Measurements from ENCODE around the gene NSF.

NSF gene

DNA sequence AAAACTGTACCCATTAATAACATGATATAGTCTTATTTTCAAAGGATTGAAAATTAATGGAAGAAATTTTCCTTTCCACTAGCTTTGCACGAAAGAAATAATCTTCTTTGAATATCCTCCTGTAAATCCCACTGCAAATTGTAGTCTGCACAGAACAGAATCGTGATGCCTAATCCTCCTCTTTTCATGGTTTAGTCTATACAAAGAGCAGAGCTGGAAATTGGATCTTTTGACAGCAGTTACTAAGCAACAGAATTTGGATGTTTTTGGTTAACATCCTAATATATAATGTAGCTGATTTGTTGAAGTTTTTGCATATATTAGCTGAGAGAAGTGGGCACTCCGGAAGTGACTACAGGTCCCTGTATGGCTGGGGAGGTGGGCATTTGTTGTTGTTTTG, 129.4 kb downstream of the NSF start:
- no peak for DNase-seq (ENCODE audit: low read depth)

DNA sequence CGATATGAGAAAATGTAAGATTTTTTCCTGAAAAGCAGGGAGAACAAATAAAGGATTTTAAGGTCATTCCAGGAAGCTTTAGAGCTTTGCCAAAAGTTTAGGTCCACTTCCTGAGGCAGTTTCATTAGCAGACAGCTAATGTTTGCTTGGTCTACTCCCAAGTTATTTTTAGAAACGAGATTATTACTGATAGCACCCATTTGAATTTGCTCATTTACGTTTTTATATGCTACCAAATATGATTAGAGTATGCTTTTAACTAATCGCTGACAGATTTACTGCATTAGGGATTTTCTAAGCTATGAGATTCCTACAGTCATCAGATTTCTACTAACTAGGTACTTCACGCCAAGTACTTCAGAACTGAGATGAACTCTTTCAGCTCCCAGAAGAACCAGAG, 129.9 kb downstream of the NSF start:
- DNase-seq (ENCODE audit: low read depth): no peak

DNA sequence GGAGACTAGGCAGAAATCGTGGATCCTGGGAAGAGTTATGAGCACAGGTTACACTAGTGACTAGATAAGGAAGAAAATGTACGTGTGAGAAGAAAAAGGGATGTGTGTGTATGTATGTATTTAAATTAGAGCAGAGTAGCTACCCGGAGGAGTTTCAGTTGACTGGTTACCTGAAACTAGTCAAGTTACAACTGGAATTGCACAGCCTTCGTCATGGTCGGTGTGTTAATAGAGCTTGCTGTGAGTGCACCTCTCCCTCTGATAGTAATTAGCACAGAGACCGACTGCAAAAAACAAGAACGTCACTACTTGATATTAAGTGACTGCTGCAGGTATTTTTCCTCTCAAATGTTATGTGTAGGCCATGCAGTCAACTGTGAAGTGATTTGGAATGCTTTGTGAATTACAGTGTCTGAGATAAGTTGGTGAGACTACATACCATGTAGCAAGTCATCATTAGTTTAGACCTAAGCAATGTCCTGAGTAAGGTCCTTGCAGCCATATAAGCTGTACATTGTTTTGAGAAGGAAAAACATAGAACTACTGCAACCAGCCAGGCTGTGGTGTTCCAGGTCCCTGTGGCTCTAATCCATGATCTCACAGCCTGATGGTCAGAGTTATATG, 132.3 kb downstream of the NSF start:
- no peak for DNase-seq (ENCODE audit: low read depth)

DNA sequence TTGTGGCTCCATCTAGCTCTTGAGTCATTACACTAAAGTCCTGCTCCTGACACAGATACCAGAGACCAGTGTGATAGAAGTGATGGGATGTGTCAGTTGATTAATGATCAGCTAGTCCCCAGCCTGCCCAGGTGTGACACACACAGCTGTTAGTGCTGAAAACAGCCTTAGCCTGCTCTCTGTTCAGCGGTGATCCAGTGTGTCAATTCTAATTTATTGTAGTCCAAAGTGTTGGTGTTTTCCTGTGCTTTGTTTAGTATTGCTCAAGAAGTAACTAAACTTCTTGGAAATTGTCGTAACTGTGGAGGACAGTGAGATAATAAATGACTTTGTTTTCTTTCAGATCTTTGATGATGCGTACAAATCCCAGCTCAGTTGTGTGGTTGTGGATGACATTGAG, 135.7 kb downstream of the NSF start:
- DNase-seq (ENCODE audit: low read depth): no peak

DNA sequence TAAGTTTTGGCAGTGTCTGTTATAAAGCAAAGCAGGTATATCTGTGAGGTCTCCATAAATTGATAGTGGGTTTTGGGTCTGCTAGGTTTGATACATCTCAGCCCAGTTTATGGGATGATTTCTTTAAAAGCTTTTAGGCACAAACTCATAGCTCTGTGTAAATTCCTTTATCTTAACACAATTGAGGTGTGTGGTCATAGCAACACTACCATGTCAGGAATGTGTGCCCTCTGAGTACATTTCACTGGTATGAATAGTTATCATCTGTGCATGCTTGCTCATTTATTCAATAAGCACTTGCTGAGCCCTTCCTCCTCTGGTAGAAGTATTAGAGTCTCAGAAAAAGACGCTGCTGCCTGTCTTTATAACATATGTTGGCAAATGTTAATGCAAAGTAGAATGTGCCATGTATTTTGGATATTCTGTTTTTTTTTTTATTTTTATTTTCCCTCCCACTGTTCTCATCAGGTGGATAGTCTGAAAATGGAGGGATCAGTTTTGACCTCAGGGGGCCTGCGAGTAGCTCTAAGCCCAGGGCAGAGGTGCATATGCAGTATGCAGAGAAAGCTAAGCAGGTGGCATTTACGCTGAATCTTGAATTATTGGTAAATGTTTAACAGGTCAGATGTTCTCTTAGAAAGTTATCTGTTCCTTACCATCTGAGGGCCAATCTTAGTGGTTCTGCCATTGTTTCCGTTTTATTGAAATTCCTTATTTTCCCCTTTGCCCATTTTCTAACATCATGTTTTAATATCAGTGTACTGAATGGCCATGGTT, 137.3 kb downstream of the NSF start:
- peak; percentile 32 for DNase-seq (ENCODE audit: low read depth)

DNA sequence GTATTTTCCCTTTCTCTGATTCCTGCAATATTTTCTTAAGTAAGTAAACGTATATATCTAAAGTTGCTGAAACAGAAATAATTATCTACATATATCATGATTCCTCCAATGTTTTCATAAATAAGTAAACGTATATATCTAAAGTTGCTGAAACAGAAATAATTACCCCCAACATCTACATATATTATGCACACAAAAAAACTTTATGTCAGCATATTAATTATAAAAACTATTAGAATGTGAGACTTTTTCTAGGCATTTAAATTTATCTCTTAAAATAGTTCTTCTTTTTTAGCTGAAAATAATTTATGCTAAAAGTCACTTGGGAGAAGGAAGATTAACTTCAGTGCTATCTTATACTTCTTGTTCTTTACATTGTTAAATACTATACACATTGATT, 139.6 kb downstream of the NSF start:
- DNase-seq (ENCODE audit: low read depth): no peak

DNA sequence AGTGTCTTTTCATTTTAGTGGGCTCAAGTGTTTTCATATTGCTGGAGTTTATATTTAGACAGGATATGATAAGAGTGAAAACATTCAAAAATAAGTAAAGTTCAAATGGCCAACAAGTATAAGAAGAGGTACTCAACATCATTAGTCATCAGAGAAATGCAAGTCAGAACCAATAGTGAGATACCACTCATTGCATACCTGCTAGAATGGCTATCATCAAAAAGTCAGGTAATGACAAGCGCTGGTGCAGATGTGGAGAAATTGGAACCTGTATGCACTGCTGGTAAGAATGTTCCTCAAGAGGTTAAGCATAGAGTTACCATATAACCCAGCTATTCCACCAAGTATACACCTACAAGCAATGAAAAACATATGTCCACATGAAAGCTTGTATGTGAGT, 140.2 kb downstream of the NSF start:
- DNase-seq (ENCODE audit: low read depth): no peak

DNA sequence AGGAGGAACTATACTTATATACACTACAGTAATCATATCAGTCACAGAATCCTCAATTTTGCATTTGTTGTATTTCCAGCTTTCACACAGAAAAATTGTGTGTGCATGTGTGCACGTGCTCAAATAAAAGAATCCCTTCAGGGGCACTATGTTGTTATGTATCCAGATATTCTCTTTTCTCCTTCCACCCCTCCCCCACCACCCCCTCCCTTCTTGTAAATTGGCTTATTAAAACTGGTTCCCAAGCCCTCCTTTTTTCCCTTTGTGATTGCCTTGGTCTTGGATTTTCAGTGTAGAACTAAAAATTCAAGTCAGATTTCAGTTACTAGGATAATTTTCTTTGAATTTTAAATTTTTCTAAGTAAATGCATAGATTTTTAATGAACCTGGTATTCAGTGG, 141.7 kb downstream of the NSF start:
- DNase-seq (ENCODE audit: low read depth): no peak

DNA sequence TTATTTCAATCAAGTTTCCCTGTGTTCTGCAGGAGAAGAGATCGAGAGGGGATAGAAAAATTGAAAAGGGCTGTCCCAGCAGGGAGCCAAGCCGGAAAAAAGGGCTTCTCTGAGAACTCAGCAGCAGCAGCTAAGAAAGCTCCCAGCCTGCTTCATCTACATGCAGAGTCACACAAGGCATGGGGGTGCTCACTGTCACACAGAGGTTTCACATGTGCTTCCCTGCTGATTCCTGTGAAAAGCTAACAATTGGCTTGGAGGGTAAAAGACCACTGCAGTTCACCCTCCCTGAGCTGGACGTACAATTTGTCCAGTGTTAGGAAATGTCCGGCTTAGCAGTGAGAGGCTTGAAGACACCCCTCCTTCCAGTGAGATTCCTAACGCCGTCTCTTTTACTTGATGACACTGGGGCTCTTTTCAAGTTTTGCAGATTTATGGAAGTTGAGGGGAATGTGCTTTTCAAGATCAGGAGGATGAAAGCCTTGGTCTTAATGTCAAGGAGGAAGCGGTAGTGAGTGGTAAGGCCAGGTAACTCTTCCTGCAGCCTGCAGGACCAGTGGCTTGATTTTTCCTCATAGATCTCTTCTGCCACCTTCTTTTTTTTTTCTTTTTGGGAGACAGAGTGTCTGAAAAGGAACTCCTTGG, 142.4 kb downstream of the NSF start:
- DNase-seq (ENCODE audit: low read depth): no peak

DNA sequence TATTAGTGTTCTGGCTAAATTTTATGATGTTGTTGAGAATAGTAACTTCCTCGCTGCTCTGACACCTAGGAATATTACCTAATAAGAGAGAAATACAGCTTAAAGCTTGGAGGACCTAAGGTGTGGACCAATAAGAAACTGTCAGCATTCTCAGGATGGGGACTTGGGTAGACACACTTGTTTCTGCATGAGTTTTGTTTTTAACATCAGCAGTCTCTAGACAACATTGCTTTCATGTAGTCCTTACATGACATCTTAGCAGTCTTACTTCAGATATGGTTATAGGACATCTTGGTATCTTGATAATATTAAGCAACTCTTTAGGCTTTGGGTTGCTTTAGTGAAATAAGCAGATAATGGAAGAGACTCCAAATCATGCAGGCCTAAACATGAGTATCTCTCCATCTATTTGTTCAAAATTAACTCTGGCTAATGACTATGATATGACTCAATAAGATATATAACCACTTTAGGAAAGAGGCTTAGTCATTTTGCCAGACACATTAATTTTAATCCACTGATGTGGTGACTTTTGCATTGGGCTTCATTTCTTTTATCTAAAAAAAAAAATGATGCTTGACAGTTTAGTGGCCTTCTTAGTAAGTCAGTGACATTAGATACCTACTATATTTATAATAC, 143.5 kb downstream of the NSF start:
- no peak for DNase-seq (ENCODE audit: low read depth)

DNA sequence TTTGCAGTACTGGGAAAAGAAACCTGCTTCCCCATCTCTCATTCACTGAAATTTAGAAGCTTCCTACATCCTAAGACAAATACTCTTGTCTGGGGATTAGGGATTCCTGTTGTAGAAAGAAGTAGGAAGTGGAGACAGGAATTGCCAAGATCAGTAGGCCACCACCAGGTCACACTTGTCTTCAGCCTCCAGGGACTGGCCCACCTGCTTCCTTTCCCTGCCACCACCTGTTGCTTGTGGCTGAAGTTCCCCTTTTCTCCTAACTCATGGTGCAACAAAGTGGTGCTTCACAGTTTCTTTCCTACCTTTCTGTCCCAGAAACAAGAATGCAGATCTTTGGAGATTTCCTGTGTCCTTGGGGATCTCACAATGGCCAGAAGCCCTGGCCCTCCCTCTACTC, 145.6 kb downstream of the NSF start:
- no peak for DNase-seq (ENCODE audit: low read depth)

DNA sequence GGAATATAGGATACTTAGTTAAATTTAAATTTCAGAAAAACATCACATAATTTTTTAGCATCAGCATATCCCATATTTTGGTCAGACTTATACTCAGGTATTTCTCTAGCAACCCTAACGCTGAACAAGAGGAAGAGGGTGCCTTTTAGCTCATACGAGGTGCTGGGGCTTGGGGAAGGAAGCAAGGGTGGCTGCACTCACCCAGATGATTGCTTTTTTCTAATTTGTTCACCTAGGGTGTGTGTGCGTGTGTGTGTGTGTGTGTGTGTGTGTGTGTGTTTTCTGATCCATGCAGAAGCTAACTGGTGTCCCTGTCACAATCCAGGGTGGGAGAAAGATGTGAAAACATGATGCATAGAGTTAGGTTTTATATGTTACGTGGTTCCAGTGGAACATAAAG, 146.9 kb downstream of the NSF start:
- no peak for DNase-seq (ENCODE audit: low read depth)

DNA sequence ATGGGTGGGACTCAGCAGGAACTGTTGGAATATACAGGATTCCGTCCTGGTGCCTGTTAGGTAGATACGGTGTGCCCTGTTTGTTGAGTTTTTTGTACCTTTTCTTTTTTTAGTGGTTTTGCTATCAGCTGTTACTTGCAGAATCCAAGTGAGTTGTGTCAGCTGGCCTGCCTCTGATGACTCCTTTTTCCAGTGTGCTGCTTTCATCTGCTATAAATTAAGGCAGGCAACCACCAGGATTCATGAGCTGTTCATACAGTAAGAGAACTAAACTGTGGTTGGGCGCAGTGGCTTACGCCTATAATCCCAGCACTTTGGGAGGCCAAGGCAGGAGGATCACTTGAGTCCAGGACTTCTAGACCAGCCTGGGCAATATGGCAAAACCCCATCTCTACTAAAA, 148.1 kb downstream of the NSF start:
- no peak for DNase-seq (ENCODE audit: low read depth)

DNA sequence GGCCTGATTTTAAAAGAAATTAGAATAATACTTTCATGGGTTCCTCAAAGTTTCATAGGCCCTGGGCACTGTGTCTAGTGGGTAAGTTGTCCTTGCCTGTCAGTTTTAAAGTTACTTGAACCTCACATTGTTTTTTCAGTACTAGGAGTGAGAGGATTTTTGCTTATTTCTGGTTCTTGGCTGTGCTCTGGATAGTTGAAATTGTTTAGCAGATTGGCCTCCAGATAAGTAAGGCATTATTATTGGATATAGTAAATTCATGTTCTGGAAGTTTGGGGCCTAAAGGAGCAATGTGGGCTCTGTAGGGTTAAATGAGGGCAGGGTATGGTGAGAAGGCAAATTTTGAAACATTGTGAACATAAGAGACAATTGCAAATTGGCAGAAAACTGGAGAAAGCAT, 149.5 kb downstream of the NSF start:
- no peak for DNase-seq (ENCODE audit: low read depth)

DNA sequence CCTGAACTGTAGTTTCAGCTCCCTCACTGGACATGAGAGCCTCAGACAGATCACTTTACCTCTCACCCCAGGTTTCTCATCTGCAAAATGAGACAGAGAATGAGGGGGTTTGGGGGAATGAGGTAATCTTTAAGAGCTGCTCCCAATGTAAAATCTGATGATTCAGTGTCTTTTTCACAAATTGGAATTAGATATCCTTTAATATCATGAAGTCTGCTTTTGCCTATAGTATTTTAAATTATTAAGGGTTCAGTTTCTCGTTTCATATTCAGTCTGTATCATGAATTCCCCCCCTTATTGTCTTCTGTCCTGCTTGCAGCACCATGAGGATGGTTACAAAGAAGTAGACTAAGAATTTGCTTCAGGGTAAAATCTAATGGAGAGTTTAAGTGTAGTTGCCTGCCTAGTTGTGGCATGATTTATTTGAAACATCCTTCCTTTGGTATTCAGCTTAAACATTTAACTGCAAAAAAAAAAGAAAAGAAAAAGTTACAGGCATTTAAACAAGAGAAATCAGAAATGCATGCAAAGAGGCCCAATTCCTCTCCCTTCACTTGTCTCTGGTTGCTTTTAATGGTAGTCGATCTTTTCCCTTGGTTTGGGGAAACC, 150.8 kb downstream of the NSF start:
- DNase-seq (ENCODE audit: low read depth): no peak

DNA sequence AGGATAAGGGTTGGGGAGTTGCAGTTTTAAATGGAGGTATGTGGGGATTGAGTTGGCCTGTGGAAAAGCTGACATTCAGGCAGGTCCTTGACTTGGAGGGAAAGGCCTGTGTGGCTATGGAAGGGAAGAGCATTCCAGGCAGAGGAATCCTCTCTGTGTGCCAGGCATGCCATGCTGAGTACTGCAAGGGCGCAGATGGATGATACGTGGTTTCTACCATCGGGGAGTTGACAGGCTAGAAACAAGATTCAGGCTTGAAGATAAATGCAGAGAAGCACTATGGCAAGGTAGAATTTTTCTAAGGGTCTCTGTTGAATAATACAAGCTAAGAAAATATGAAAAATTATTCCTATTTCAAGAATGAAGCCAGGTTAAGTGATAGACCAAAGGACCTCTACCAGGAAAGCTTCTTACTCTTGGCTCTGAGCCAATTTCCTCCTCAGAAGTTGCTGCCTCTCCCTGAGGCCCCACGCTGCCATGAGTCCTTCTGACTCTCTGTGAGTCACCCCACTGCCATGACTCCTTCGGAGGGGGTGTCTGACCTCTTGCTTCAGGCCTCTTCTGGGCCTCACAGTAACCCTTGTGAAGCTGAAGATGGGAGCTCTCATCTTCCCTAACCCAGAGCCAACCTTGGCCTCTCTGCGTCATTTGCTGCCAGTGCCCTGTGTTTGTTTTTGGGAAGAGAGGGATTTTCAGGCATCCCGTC, 152.2 kb downstream of the NSF start:
- peak; percentile 72 for DNase-seq (ENCODE audit: low read depth)

DNA sequence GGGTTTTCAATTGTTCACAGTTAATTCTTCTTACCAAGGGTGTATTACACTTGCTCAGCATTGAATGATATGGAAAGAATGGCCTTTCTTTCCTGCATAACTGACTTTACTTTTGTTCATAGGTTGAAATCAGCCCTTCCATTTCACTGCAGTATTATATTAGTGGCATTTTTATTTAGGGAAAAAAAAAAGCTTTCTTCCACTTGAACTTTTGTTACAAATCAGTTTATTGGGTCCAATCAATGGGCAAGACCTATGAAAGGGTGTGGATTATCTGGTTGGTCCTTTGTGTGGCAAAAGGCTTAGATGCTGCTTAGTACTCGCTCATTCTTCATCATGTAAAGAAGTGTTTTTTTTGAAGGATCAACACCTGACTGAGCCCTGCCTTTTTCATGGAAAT, 154.0 kb downstream of the NSF start:
- DNase-seq (ENCODE audit: low read depth): no peak

DNA sequence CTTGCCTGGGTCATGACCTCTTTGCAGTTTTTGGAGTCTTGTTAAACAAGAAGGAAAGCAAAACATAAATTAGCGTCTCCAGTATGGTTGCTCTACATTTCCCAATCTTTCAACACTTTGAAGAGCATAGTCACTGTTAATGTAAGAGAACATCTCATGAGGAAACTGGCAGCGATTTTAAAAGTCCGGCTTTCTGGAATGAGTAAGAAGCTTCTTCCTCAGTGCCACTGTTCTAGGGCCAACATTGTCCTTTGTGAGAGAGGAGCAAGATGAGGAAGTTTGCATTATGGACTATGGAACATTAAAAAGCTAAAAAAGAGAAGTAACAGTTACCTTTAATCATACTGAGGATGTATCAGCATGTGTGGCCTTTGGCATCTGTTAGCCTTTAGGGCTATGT, 154.9 kb downstream of the NSF start:
- no peak for DNase-seq (ENCODE audit: low read depth)

DNA sequence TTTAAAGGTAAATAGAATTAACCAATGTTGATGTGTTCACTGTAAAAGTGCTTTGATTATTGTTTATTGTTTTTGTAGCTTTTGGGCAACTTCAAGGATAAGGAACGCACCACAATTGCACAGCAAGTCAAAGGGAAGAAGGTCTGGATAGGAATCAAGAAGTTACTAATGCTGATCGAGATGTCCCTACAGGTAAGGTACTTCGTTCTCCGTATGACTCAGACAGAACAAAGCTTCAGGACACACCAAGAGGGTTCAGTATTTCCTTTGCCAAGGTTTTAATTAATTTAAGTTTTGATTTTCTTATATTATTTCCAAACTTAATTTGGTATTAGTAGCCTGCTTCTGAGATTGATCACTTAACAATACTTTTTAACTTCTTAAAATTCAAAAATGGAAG, 161.0 kb downstream of the NSF start:
- no peak for DNase-seq (ENCODE audit: low read depth)

DNA sequence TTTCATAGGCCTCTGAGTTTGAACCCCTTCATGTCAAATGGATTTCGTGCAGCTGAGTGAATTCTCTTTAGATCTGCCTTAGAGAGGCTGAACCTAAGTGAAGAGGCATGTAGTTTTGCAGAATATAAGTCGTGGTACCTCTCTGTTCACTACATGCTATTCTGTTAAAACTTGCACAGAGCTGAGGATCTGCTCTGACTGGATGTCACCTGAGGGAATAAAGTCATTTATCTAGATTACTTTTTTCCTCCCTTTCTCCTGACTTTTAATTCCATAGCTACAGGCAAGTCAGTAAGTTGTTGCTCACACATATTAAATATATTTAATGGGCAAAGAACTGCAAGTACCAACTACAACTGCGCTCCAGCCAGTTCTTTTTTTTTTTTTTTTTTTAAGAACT, 163.3 kb downstream of the NSF start:
- no peak for DNase-seq (ENCODE audit: low read depth)

DNA sequence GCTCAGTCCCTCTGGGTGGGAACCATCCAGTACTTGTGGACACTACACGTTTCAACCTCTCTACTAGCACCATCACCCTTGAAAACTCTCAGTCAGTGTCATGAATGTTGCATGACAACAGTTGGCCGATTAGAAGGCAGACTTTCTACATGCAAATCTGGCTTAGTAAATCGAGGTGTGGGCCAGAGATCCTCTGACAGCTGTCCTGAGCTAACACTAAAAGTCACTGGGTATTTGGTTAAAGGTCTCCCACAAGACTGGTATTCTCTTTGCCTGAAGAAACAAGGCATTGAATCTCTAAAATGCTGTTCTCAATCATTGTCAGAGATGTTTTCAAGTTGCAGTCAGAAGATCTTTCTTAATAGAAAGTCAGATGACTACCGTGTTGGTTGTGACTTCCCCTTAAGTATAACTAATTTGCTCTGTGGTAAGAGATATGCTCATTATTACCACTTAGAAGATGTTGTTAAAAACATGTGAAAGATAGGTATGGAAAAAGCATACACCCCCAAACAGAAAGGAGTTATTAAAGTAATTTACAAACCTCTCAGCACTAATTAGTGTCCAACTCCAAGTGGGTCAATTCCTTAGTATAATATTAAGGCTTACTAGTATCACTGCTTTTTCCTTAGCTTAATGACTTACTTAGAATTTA, 165.7 kb downstream of the NSF start:
- no peak for DNase-seq (ENCODE audit: low read depth)

DNA sequence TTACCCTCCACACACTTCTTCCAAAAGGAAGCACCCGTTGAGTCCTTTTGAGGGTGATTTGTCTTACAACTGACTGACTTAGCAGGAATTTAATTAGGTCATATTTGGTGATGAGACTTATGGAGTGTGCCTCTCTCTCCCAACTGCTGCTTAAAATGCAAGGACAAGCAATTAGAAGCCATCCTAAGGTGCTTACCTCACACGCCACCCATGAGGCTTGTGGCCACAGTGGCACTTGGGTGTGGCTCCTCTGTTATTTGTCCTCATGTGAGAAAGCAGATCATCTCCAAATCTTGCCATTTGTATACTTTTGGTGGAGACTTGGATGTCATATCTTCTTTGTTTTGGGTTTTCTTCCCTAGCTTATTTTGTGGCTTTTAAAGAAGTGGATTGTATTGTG, 166.4 kb downstream of the NSF start:
- DNase-seq (ENCODE audit: low read depth): no peak

Measured in GM04504 (cell line).